Neuronal stem cell (in vitro differentiated cells): ENCODE results near the gene NPTXR.

Experiments used
- DNase-seq: peaks from one replicate; pipeline ENCODE4 v3.0.0-alpha.2; 2013; ENCODE audit warnings: low spot score
- H2AFZ ChIP-seq: one replicate; pipeline ENCODE4 v1.6.1; 2013; ENCODE audit warnings: mild to moderate bottlenecking, low read length, inconsistent platforms
- H2AK5ac ChIP-seq: 2 replicates; pipeline ENCODE4 v1.6.1; 2013; ENCODE audit warnings: low read depth, mild to moderate bottlenecking, inconsistent platforms, low read length, moderate library complexity, mixed read lengths
- H2BK120ac ChIP-seq: 2 replicates; pipeline ENCODE4 v1.6.1; 2013; ENCODE audit warnings: low read depth, mild to moderate bottlenecking, inconsistent platforms, low read length, moderate library complexity, mixed read lengths
- H2BK12ac ChIP-seq: one replicate; pipeline ENCODE4 v1.6.1; 2013; ENCODE audit warnings: low read length, inconsistent platforms
- H2BK15ac ChIP-seq: 2 replicates; pipeline ENCODE4 v1.6.1; 2013; ENCODE audit warnings: mild to moderate bottlenecking, low read length, inconsistent platforms, mixed read lengths
- H2BK5ac ChIP-seq: one replicate; pipeline ENCODE4 v1.6.1; 2013; ENCODE audit warnings: inconsistent platforms, mild to moderate bottlenecking, low read length, moderate library complexity
- H3K14ac ChIP-seq: one replicate; pipeline ENCODE4 v1.6.1; 2013; ENCODE audit warnings: low read length, inconsistent platforms
- H3K18ac ChIP-seq: 2 replicates; pipeline ENCODE4 v1.6.1; 2013; ENCODE audit warnings: low read length, inconsistent platforms
- H3K23ac ChIP-seq: 2 replicates; pipeline ENCODE4 v1.6.1; 2013; ENCODE audit warnings: low read depth, mild to moderate bottlenecking, mixed read lengths, low read length, inconsistent platforms; ENCODE audit not compliant: poor library complexity
- H3K27ac ChIP-seq: replicated peaks from 3 replicates; pipeline ENCODE4 v1.5.1; 2013; ENCODE audit warnings: low read length, inconsistent platforms
- H3K27me3 ChIP-seq, 3 experiments: 2 replicates each; pipeline ENCODE4 v1.6.1; 2013; ENCODE audit warnings: low read length in 3 of 3, mild to moderate bottlenecking in 2 of 3, inconsistent platforms in 1 of 3, low read depth in 1 of 3, mixed read lengths in 1 of 3, moderate library complexity in 1 of 3; ENCODE audit not compliant: control insufficient read depth in 3 of 3, insufficient read depth in 3 of 3
- H3K36me3 ChIP-seq, 2 donors: replicated peaks in 1 of 2; 2 replicates each; pipeline ENCODE4 v1.6.1; 2013; ENCODE audit warnings: low read length in 2 of 2; ENCODE audit not compliant: control insufficient read depth in 2 of 2, insufficient read depth in 2 of 2
- H3K4ac ChIP-seq: 2 replicates; pipeline ENCODE4 v1.6.1; 2013; ENCODE audit warnings: inconsistent platforms, mild to moderate bottlenecking, low read length, moderate library complexity
- H3K4me1 ChIP-seq, 2 donors: 1 replicate in 1 of 2; 2 replicates in 1 of 2; pipeline ENCODE4 v1.6.1; 2013; ENCODE audit warnings: low read length in 2 of 2, low read depth in 1 of 2; ENCODE audit not compliant: control insufficient read depth in 2 of 2, insufficient read depth in 1 of 2
- H3K4me2 ChIP-seq: one replicate; pipeline ENCODE4 v1.6.1; 2013; ENCODE audit warnings: mild to moderate bottlenecking, low read length, inconsistent platforms; ENCODE audit not compliant: insufficient read depth, poor library complexity, severe bottlenecking
- H3K4me3 ChIP-seq, 2 donors: 2 replicates each; pipeline ENCODE4 v1.5.1; 2013; ENCODE audit warnings: low read length in 2 of 2, mild to moderate bottlenecking in 2 of 2, inconsistent platforms in 1 of 2, moderate library complexity in 1 of 2
- H3K79me1 ChIP-seq: one replicate; pipeline ENCODE4 v1.6.1; 2013; ENCODE audit warnings: low read depth, mild to moderate bottlenecking, inconsistent platforms, low read length, moderate library complexity
- H3K9ac ChIP-seq: one replicate; pipeline ENCODE4 v1.6.1; 2013; ENCODE audit warnings: mild to moderate bottlenecking, low read depth, low read length, inconsistent platforms; ENCODE audit not compliant: poor library complexity
- H3K9me3 ChIP-seq, 2 donors: replicated peaks in 1 of 2; 2 replicates each; pipeline versions ENCODE3 to v1.6.1; 2013; ENCODE audit warnings: low read length in 2 of 2, mild to moderate bottlenecking in 2 of 2, inconsistent platforms in 1 of 2, low read depth in 1 of 2, mixed read lengths in 1 of 2, moderate library complexity in 1 of 2; ENCODE audit not compliant: control insufficient read depth in 2 of 2, insufficient read depth in 1 of 2
- H4K8ac ChIP-seq: one replicate; pipeline ENCODE4 v1.6.1; 2013; ENCODE audit warnings: low read depth, mild to moderate bottlenecking, inconsistent platforms, low read length, moderate library complexity
- H4K91ac ChIP-seq: one replicate; pipeline ENCODE4 v1.6.1; 2013; ENCODE audit warnings: low read length, low read depth, mild to moderate bottlenecking, inconsistent platforms; ENCODE audit not compliant: poor library complexity
- WGBS, 2 donors: extraction: QIAGEN DNeasy Blood & Tissue Kit; methylation state at CpG; one replicate each; pipeline ENCODE4 v1.1.7; 2013; ENCODE audit warnings: missing lambda C conversion rate in 2 of 2, mixed read lengths in 1 of 2; ENCODE audit not compliant: insufficient read length in 2 of 2, insufficient replicate concordance in 1 of 2; ENCODE audit errors: extremely low coverage in 2 of 2; 5-methylcytosine and 5-hydroxymethylcytosine counted together

The NPTXR gene

GRCh38 chr22:38868886-38869381 lies 25.1 kb upstream of the NPTXR start:
- Histone ChIP-seq H2AFZ (no peak overlapping the region), H3K18ac (no peak overlapping the region), H2AK5ac (no peak overlapping the region), H3K79me1 (peaks cover 15% of the 10 kb centered on the region), H3K4me1 (peaks cover 12 to 24% of the 10 kb centered on the region in 2 donors), H3K9me3 (no peaks in the 10 kb centered on the region), H2BK15ac (no peak overlapping the region), H3K4me2 (peak overlapping the region; percentile 23), H3K9ac (peak overlapping the region; percentile 30), H4K91ac (no peak overlapping the region), H3K36me3 (peaks cover 34 to 53% of the 10 kb centered on the region in 2 donors), H3K27ac (no peak overlapping the region), H3K14ac (no peak overlapping the region), H2BK120ac (no peak overlapping the region), H3K4me3 (no peak overlapping the region), H3K23ac (no peak overlapping the region), H4K8ac (no peak overlapping the region), H3K27me3 (peaks cover 0 to under 1% (median 0%) of the 10 kb centered on the region in 3 experiments), H2BK5ac (no peak overlapping the region), H2BK12ac (no peak overlapping the region), H3K4ac (no peak overlapping the region)
- peak; percentile 79 for DNase-seq
- no CpG with 5 or more reads among the region's 8 CpGs for WGBS, 2 donors

- H2BK15ac ChIP-seq, result no peak overlapping the region
- H4K91ac ChIP-seq, result no peak overlapping the region
- no peak overlapping the region for H2AFZ ChIP-seq
- peak overlapping the region; percentile 15 for H3K18ac ChIP-seq
- no peak overlapping the region for H3K14ac ChIP-seq
- DNase-seq, result no peak
- no peak overlapping the region for H3K4me3 ChIP-seq
- H3K9ac ChIP-seq, result no peak overlapping the region
- H2AK5ac ChIP-seq, result peak overlapping the region; percentile 9
- no peaks in the 10 kb centered on the region for H3K9me3 ChIP-seq
- WGBS, 2 donors, result no CpG with 5 or more reads among the region's 8 CpGs
- no peak overlapping the region for H2BK120ac ChIP-seq
- H3K36me3 ChIP-seq, result peaks cover 34 to 53% of the 10 kb centered on the region in 2 donors
- H3K27me3 ChIP-seq, result no peaks in the 10 kb centered on the region
- no peak overlapping the region for H3K4me2 ChIP-seq
- H3K4ac ChIP-seq, result no peak overlapping the region
- no peak overlapping the region for H4K8ac ChIP-seq
- peaks cover 19% of the 10 kb centered on the region for H3K79me1 ChIP-seq
- H3K27ac ChIP-seq, result no peak overlapping the region
- H3K4me1 ChIP-seq, result peaks cover 12 to 19% of the 10 kb centered on the region in 2 donors
- H2BK5ac ChIP-seq, result no peak overlapping the region
- H3K23ac ChIP-seq, result no peak overlapping the region
- H2BK12ac ChIP-seq, result no peak overlapping the region
Measured at GRCh38 chr22:38868286-38868721, 24.5 kb upstream of the NPTXR start.

- Histone ChIP-seq H2BK12ac (no peak overlapping the region), H3K79me1 (peaks cover 19% of the 10 kb centered on the region), H3K18ac (no peak overlapping the region)
Measured at GRCh38 chr22:38867471-38868285, 23.9 kb upstream of the NPTXR start.

GRCh38 chr22:38867124-38867455 lies 23.3 kb upstream of the NPTXR start:
- Histone ChIP-seq H2BK5ac (peak overlapping the region; percentile 15), H2BK15ac (no peak overlapping the region), H2BK12ac (no peak overlapping the region), H3K18ac (no peak overlapping the region), H3K36me3 (peaks cover 34 to 53% of the 10 kb centered on the region in 2 donors), H3K27ac (no peak overlapping the region), H3K23ac (no peak overlapping the region), H4K8ac (no peak overlapping the region), H2AFZ (no peak overlapping the region), H3K4me3 (no peak overlapping the region), H2AK5ac (no peak overlapping the region), H3K27me3 (no peaks in the 10 kb centered on the region), H3K4me2 (no peak overlapping the region), H3K14ac (no peak overlapping the region), H3K9ac (no peak overlapping the region), H4K91ac (no peak overlapping the region), H3K4ac (no peak overlapping the region), H3K79me1 (peaks cover 19% of the 10 kb centered on the region), H3K4me1 (peaks cover 15 to 24% of the 10 kb centered on the region in 2 donors), H2BK120ac (no peak overlapping the region), H3K9me3 (no peaks in the 10 kb centered on the region)
- DNase-seq, result no peak
- WGBS, 2 donors, result no CpG with 5 or more reads among the region's 13 CpGs

More at GRCh38 chr22:38867471-38868285, 23.9 kb upstream of the NPTXR start:
- Histone ChIP-seq H3K36me3 (peaks cover 34 to 53% of the 10 kb centered on the region in 2 donors), H2BK120ac (no peak overlapping the region), H3K23ac (no peak overlapping the region), H3K4me1 (peaks cover 13 to 22% of the 10 kb centered on the region in 2 donors), H3K14ac (no peak overlapping the region), H3K4me3 (no peak overlapping the region), H4K8ac (no peak overlapping the region), H3K9ac (no peak overlapping the region), H3K4ac (no peak overlapping the region), H2AK5ac (no peak overlapping the region), H4K91ac (no peak overlapping the region), H3K27me3 (no peaks in the 10 kb centered on the region), H2BK15ac (no peak overlapping the region), H3K4me2 (no peak overlapping the region), H3K27ac (no peak overlapping the region), H3K9me3 (no peaks in the 10 kb centered on the region), H2BK5ac (no peak overlapping the region), H2AFZ (no peak overlapping the region)
- WGBS, 2 donors, result no CpG with 5 or more reads among the region's 18 CpGs
- DNase-seq, result no peak
